ENCODE measurements around the gene IRAG1.
A peak's percentile ranks its signal among the peaks of the same experiment; 100 is the strongest.

The IRAG1 gene

GRCh38 chr11:10645212-10645795 lies 48.3 kb downstream of the IRAG1 start:
- DNase-seq = peak; percentile 35

Data from NK-92 treated with Interleukin-12 subunit alpha and Interleukin-12 subunit beta, amount 100 ng/mL, for 24 hours (cell line).